ENCODE data around the gene POLD4. TPM values are rescaled to one million over a fixed set of nuclear protein-coding genes. Genes with fewer than 3 reads are reported as not detected.

The POLD4 gene
- total RNA-seq, 1 experiment from 2014 or later: 44.2 TPM

- H3K79me2 ChIP-seq (ENCODE audit: insufficient read depth, low read length): peaks cover 58% of the 10 kb centered on the region
- H3K4me2 ChIP-seq (ENCODE audit: low read length): no peak overlapping the region
- 0 out of 2 replicates have a peak, but pooled peaks have one; percentile 11 for TF ChIP-seq POLR2AphosphoS5 (IDR thresholded peaks at IDR 0.05; ENCODE audit: low read depth, low read length)
- no peak for TF ChIP-seq EGR1 (IDR thresholded peaks at IDR 0.05; ENCODE audit: low read depth)
- H3K27ac ChIP-seq (ENCODE audit: low read depth, low read length): no peak overlapping the region
- intact Hi-C loops (cut with micrococcal nuclease): no loop called here
- ChIA-PET POLR2A (interaction anchor here (15.1 kb wide), 1 partner anchor 14 kb away, joined by 210 read pairs; the partner anchor contains the start of gene POLD4), RAD21 (ENCODE audit: low non-redundant PET in 1 of 2, low total read pairs in 2 of 2, uncharacterized antibody in 2 of 2, unreplicated experiment in 2 of 2) (no interaction called here), CTCF (interaction anchor here (15.5 kb wide), 1 partner anchor 12 kb away, joined by 456 read pairs; the partner anchor contains the start of gene POLD4)
- no peaks in the 10 kb centered on the region for H4K20me1 ChIP-seq (ENCODE audit: insufficient read depth)
- no peaks in the 10 kb centered on the region for H3K9me2 ChIP-seq (ENCODE audit: insufficient read depth)
- no peak overlapping the region for H2AFZ ChIP-seq (ENCODE audit: low read depth, low read length, poor library complexity, severe bottlenecking)
- BruUV-seq (replicated peaks): no TSS peak
- H3K36me3 ChIP-seq (ENCODE audit: control insufficient read depth in 1 of 2, insufficient read depth in 2 of 2, low read length in 2 of 2): peaks cover 0 to 12% of the 10 kb centered on the region in 2 experiments; a peak in 1 of 4 replicates
- H3K9me3 ChIP-seq (ENCODE audit: control insufficient read depth in 1 of 2, insufficient read depth in 1 of 2, low read depth in 1 of 2, low read length in 2 of 2): no peaks in the 10 kb centered on the region
- H3K4me3 ChIP-seq (replicated peaks in 1 of 2; ENCODE audit: low read depth in 1 of 2, low read length in 2 of 2): no peak overlapping the region
- no peaks in the 10 kb centered on the region for H3K27me3 ChIP-seq (ENCODE audit: insufficient read depth, low read length)
- no peak overlapping the region for H3K9ac ChIP-seq (ENCODE audit: low read length)
- peaks cover 15 to 54% of the 10 kb centered on the region in 2 experiments for H3K4me1 ChIP-seq (ENCODE audit: control insufficient read depth in 1 of 2, insufficient read depth in 2 of 2, low read length in 2 of 2)
- ATAC-seq (no peak), DNase-seq (ENCODE audit: low read depth, low spot score) (no peak)
These were observed 15.3 kb upstream of the POLD4 start for GRCh38 chr11:67368621-67369020.

- no peaks in the 10 kb centered on the region for H3K9me2 ChIP-seq (ENCODE audit: insufficient read depth)
- intact Hi-C loops (cut with micrococcal nuclease): no loop called here
- H3K36me3 ChIP-seq (ENCODE audit: control insufficient read depth in 1 of 2, insufficient read depth in 2 of 2, low read length in 2 of 2): peaks cover 0 to 12% of the 10 kb centered on the region in 2 experiments; a peak in 2 of 4 replicates
- no peaks in the 10 kb centered on the region for H3K9me3 ChIP-seq (ENCODE audit: control insufficient read depth in 1 of 2, insufficient read depth in 1 of 2, low read depth in 1 of 2, low read length in 2 of 2)
- H3K9ac ChIP-seq (ENCODE audit: low read length): no peak overlapping the region
- H2AFZ ChIP-seq (ENCODE audit: low read depth, low read length, poor library complexity, severe bottlenecking): no peak overlapping the region
- no TSS peak for BruUV-seq (replicated peaks)
- TF ChIP-seq POLR2A (IDR thresholded peaks at IDR 0.05; ENCODE audit: borderline replicate concordance, extremely low read depth, insufficient read depth, insufficient read length) (no peak), EZH2 (IDR thresholded peaks at IDR 0.05) (no peak), MAX (IDR thresholded peaks at IDR 0.05) (no peak), ZFX (IDR thresholded peaks at IDR 0.05) (no peak), EZH2phosphoT487 (IDR thresholded peaks at IDR 0.05; ENCODE audit: borderline replicate concordance) (no peak), EGR1 (IDR thresholded peaks at IDR 0.05; ENCODE audit: low read depth) (no peak), RAD21 (IDR thresholded peaks at IDR 0.05; ENCODE audit: low read depth) (no peak)
- H3K27me3 ChIP-seq (ENCODE audit: insufficient read depth, low read length): no peaks in the 10 kb centered on the region
- H4K20me1 ChIP-seq (ENCODE audit: insufficient read depth): no peaks in the 10 kb centered on the region
- H3K4me2 ChIP-seq (ENCODE audit: low read length): no peak overlapping the region
- DNase-seq (ENCODE audit: low read depth, low spot score) (no peak), ATAC-seq (no peak)
- H3K4me1 ChIP-seq (ENCODE audit: control insufficient read depth in 1 of 2, insufficient read depth in 2 of 2, low read length in 2 of 2): peaks cover 15 to 54% of the 10 kb centered on the region in 2 experiments
- ChIA-PET POLR2A (no interaction called here), RAD21 (ENCODE audit: low non-redundant PET in 1 of 2, low total read pairs in 2 of 2, uncharacterized antibody in 2 of 2, unreplicated experiment in 2 of 2) (no interaction called here), CTCF (no interaction called here)
- H3K4me3 ChIP-seq (replicated peaks in 1 of 2; ENCODE audit: low read depth in 1 of 2, low read length in 2 of 2): no peak overlapping the region
- no peak overlapping the region for H3K27ac ChIP-seq (ENCODE audit: low read depth, low read length)
- peaks cover 52% of the 10 kb centered on the region for H3K79me2 ChIP-seq (ENCODE audit: insufficient read depth, low read length)
These were observed 14.4 kb upstream of the POLD4 start for GRCh38 chr11:67367761-67368227.
